GM23248 (cell line): ENCODE measurements around the gene CCDC28B. TPM values are rescaled to one million over a fixed set of nuclear protein-coding genes. Genes with fewer than 3 reads are reported as not detected.

Experiments used
- DNase-seq: peaks from one replicate; pipeline ENCODE4 v3.0.0-alpha.2; 2015
- H2AFZ ChIP-seq: fragments of 200-600 bp; sonication (generic); 2 replicates; pipeline ENCODE4 v1.6.1; 2016; ENCODE audit warnings: antibody characterized with exemption
- H3F3A ChIP-seq: fragments of 200-600 bp; sonication (generic); 2 replicates; pipeline ENCODE4 v1.6.1; 2016; ENCODE audit warnings: mild to moderate bottlenecking, antibody characterized with exemption, mixed run types; ENCODE audit not compliant: insufficient read depth
- H3K27ac ChIP-seq: fragments of 200-600 bp; sonication (generic); 2 replicates; pipeline ENCODE4 v1.5.1; 2016; ENCODE audit warnings: mild to moderate bottlenecking
- H3K27me3 ChIP-seq: fragments of 200-600 bp; sonication (generic); replicated peaks from 2 replicates; pipeline ENCODE4 v1.6.1; 2016; ENCODE audit warnings: mild to moderate bottlenecking; ENCODE audit not compliant: insufficient read depth
- H3K36me3 ChIP-seq: fragments of 200-600 bp; sonication (generic); 2 replicates; pipeline ENCODE4 v1.6.1; 2016; ENCODE audit warnings: low read depth, mild to moderate bottlenecking
- H3K4me1 ChIP-seq: fragments of 200-600 bp; sonication (generic); 2 replicates; pipeline ENCODE4 v1.6.1; 2016; ENCODE audit warnings: mild to moderate bottlenecking; ENCODE audit not compliant: insufficient read depth
- H3K4me2 ChIP-seq: fragments of 200-600 bp; sonication (generic); one replicate; pipeline ENCODE4 v1.6.1; 2016; ENCODE audit warnings: mild to moderate bottlenecking; ENCODE audit not compliant: unreplicated experiment
- H3K4me3 ChIP-seq: fragments of 200-600 bp; sonication (generic); 2 replicates; pipeline ENCODE4 v1.5.1; 2016; ENCODE audit warnings: mild to moderate bottlenecking
- H3K79me2 ChIP-seq: fragments of 200-600 bp; sonication (generic); 2 replicates; pipeline ENCODE4 v1.6.1; 2016; ENCODE audit warnings: mild to moderate bottlenecking; ENCODE audit not compliant: insufficient read depth
- H3K9ac ChIP-seq: fragments of 200-600 bp; sonication (generic); 2 replicates; pipeline ENCODE4 v1.6.1; 2016; ENCODE audit warnings: mild to moderate bottlenecking
- H3K9me2 ChIP-seq: fragments of 200-600 bp; sonication (generic); 2 replicates; pipeline ENCODE4 v1.6.1; 2016; ENCODE audit warnings: mixed run types, mild to moderate bottlenecking, moderate library complexity; ENCODE audit not compliant: insufficient read depth
- H3K9me3 ChIP-seq: fragments of 200-600 bp; sonication (generic); one replicate; pipeline ENCODE4 v1.6.1; 2017; ENCODE audit warnings: low read depth
- H4K20me1 ChIP-seq: fragments of 200-600 bp; sonication (generic); 2 replicates; pipeline ENCODE4 v1.6.0; 2016; ENCODE audit not compliant: insufficient read depth
- EZH2 ChIP-seq: fragments of 200-600 bp; sonication (generic); IDR thresholded peaks from 2 replicates; pipeline ENCODE4 v1.6.1; 2018; ENCODE audit warnings: antibody characterized with exemption, mild to moderate bottlenecking; ENCODE audit not compliant: insufficient read depth, poor library complexity, severe bottlenecking
- EZH2phosphoT487 ChIP-seq: fragments of 200-600 bp; sonication (generic); IDR thresholded peaks from 2 replicates; pipeline ENCODE4 v1.6.1; 2018; ENCODE audit warnings: antibody characterized with exemption, moderate library complexity, mild to moderate bottlenecking, low read depth; ENCODE audit not compliant: insufficient read depth
- WGBS, 2 experiments: methylation state at CpG; one replicate each; pipeline ENCODE4 v1.1.6; 2015 to 2017; ENCODE audit warnings: low lambda C conversion rate in 2 of 2, low coverage in 1 of 2; ENCODE audit errors: missing lambda C conversion rate in 2 of 2; 5-methylcytosine and 5-hydroxymethylcytosine counted together
- in situ Hi-C: fragments of 300-500 bp; cut with MboI; formaldehyde crosslinking; loops from 2 replicates; pipeline ENCODE4 v1.15.0; 2020
- polyA plus RNA-seq: library from polyadenylated mRNA; unstranded; fragments of >200 nt; fragmentation: Nextera tagmentation; extraction: Ambion mirVana; gene quantifications from 2 replicates; pipeline ENCODE4 v1.2.1, GENCODE V29; 2016
- total RNA-seq: library from RNA; depleted of rRNA; stranded (reverse); fragments of >200 nt; shearing (Covaris generic); gene quantifications from 2 replicates; pipeline ENCODE4 v1.2.3, GENCODE V29; 2014

CCDC28B gene
- total and polyA plus RNA-seq, 2 experiments from 2014 or later = 17.7 to 19.7 TPM

DNA sequence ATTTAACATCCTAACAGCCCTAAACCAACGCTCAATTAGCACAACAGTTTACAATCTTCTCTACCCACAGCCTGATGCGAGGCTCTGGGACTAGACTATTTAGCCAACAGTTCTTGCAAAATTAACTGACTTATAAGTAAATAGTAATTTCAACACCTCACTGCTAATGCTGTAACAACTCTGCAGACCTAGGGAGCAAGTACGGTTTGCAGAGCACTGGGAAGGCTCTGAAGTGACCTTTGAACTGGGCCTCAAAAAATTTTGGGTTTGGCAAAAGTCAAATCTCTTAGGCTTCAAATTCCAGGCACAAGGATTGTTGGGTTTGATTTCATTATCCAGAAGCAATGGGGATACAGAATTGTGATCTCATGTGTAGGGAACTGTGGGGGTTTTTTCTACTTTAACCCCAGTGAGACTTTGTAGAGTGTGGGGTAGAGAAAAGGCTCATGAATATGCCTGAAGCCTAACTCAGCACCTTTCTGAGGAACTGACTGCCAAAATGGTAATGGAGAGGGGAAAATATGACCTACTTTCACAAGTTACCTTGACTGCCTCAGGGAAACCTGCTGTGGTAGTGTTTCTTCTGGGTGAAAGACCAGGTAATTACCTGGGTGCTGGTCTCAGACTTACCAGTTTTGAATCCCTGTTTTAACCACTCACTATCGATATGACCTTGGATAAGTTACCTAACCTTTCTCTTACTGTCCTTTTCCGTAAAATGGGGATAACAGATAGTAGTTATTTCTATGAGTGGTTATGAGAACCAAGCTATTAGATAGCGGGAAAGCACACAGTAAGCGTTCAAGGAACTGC lies 21.8 kb upstream of the CCDC28B start:
- H3K27ac ChIP-seq = peak overlapping the region; percentile 99
- H3K4me3 ChIP-seq = peak overlapping the region; percentile 92
- peaks cover 11% of the 10 kb centered on the region; the same call in 1 of the 2 replicates for H3K36me3 ChIP-seq
- H4K20me1 ChIP-seq = no peaks in the 10 kb centered on the region
- H3K79me2 ChIP-seq = peaks cover 36% of the 10 kb centered on the region
- no peaks in the 10 kb centered on the region for H3K9me2 ChIP-seq
- peak overlapping the region; percentile 81 for H3K4me2 ChIP-seq
- 82% methylated on average over 7 of the region's 7 CpGs for WGBS, 2 experiments
- in situ Hi-C loops = no loop called here
- H2AFZ ChIP-seq = peak overlapping the region; percentile 91
- DNase-seq = no peak
- peaks cover 47% of the 10 kb centered on the region for H3F3A ChIP-seq
- H3K9ac ChIP-seq = peak overlapping the region; percentile 99
- no peaks in the 10 kb centered on the region for H3K27me3 ChIP-seq
- H3K4me1 ChIP-seq = peaks cover 19% of the 10 kb centered on the region
- no peaks in the 10 kb centered on the region for H3K9me3 ChIP-seq
- TF ChIP-seq EZH2 (no peak), EZH2phosphoT487 (no peak)

DNA sequence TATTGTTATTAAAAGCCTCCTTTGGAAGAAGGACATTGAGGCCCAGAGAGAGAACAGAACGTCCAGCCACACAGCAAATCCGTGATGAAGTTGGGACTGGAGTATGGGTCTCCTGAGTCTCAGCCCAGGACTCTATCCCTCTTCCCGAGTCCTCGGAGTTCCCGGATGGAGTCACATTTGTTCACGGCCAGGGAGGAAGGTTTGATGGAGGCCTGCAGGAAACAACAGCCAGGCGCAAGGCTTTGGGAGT lies 21.3 kb upstream of the CCDC28B start:
- Histone ChIP-seq H3K4me3 (peak overlapping the region; percentile 92), H3K27ac (peak overlapping the region; percentile 99), H3K27me3 (no peaks in the 10 kb centered on the region), H3K79me2 (peaks cover 41% of the 10 kb centered on the region), H3K9me2 (no peaks in the 10 kb centered on the region), H3F3A (peaks cover 47% of the 10 kb centered on the region), H3K4me1 (peaks cover 24% of the 10 kb centered on the region), H3K9me3 (no peaks in the 10 kb centered on the region), H3K4me2 (peak overlapping the region; percentile 81), H3K9ac (peak overlapping the region; percentile 99), H4K20me1 (no peaks in the 10 kb centered on the region), H2AFZ (peak overlapping the region; percentile 91), H3K36me3 (peaks cover 11% of the 10 kb centered on the region; the same call in 1 of the 2 replicates)
- in situ Hi-C loops = no loop called here
- no peak for DNase-seq
- 13% methylated on average over 7 of the region's 7 CpGs for WGBS, 2 experiments
- no peak for TF ChIP-seq EZH2phosphoT487
- no peak for TF ChIP-seq EZH2

DNA sequence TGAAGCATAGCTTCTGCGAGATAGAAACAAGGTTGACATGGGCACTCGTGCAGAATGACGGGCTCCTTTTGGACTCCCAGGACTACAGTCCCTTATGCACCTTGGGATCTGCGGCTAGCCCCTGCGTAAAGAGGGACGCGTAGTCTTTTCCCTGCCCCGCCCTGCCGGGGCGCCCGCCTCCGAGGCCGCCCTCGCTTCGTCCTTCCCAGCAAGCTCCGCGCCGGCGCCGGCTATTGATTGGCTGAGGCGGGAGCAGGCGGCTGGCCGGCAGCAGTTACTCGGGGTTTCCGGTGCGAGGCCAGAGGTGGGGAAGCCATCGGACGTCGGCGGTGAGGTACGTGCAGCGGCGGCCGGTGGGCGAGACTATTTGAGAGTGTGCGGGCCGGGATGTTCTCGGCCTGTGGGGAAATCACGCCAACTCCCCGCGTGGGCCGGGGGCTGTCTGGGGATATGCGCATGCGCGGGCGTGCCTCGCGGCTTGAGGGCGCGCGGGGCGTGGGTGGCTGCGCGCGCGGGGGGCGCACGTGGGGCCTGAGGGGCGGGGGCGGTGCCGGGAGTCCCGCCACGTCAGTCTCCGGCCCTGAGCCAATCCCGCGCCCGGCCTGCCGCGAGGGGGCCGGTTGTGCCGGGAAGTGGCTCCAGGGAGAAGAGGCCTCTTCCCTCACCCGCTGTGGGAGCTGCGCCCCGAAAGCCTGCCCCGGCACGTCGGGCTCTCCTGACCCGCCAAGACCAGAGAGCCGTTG lies 20.8 kb upstream of the CCDC28B start, which contains the start of gene TXLNA:
TXLNA (plus strand) TSS at position 233 of the 743 bp plus-strand sequence. CDS start 671 bp downstream, outside the sequence.
- Histone ChIP-seq H3K4me2 (peak within 1 kb of the TSS; percentile 99), H3K4me3 (peak within 1 kb of the TSS; percentile 92), H2AFZ (peak within 1 kb of the TSS; percentile 91), H3K79me2 (peaks cover 46% of the 10 kb centered on the region), H3F3A (peaks cover 47% of the 10 kb centered on the region), H4K20me1 (peaks cover under 1% of the 10 kb centered on the region; the same call in 1 of the 2 replicates), H3K9me2 (no peaks in the 10 kb centered on the region), H3K27ac (peak within 1 kb of the TSS; percentile 99), H3K9ac (peak within 1 kb of the TSS; percentile 99), H3K4me1 (peaks cover 27% of the 10 kb centered on the region), H3K9me3 (no peaks in the 10 kb centered on the region), H3K36me3 (peaks cover 11% of the 10 kb centered on the region), H3K27me3 (no peaks in the 10 kb centered on the region)
- 1 to 2% methylated on average over 66 to 69 of the region's 79 CpGs for WGBS, 2 experiments
- DNase-seq = peak; percentile 98
- in situ Hi-C loops = no loop called here
- TF ChIP-seq EZH2 = no peak
- TF ChIP-seq EZH2phosphoT487 = no peak

DNA sequence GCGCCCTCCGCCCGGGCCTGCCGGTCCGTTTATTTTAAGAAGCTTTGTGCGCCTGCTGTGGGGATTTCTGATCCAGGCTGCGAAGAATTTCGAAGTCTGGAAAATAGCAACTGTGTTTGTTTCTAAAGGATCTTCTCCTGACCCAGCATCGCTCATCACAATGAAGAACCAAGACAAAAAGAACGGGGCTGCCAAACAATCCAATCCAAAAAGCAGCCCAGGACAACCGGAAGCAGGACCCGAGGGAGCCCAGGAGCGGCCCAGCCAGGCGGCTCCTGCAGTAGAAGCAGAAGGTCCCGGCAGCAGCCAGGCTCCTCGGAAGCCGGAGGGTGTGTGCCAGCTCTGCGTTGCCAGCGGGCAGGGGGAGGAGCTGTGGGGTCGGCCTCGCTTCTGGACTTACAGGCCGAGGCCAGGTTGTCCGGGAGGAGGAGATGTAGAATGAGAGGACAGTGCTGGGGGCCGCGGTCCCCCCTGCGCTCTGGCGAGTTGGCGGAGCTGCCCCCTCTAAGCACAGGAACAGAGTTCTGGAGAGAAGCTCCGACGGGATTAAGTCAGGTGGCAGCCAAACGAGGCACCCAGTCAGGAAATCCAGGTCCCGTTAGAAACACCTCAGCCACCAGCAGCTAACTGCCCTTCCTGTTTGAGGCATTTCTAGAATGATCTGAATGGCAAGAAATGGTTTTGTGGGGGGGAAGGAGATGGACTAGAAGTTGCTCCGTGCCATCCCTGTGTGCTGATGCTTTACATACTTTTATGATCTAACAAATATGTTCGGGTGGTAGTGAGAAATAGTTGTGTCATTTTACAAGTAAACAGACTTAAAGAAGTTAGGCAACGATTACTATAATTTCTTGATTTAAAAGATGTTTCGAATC lies 20.0 kb upstream of the CCDC28B start:
- H3K9me2 ChIP-seq = no peaks in the 10 kb centered on the region
- 1% methylated on average over 27 to 36 of the region's 36 CpGs for WGBS, 2 experiments
- peaks cover 19% of the 10 kb centered on the region for H3K36me3 ChIP-seq
- H3F3A ChIP-seq = peaks cover 47% of the 10 kb centered on the region
- H3K79me2 ChIP-seq = peaks cover 54% of the 10 kb centered on the region
- no peak for TF ChIP-seq EZH2
- H2AFZ ChIP-seq = peak overlapping the region; percentile 66
- in situ Hi-C loops = no loop called here
- peak overlapping the region; percentile 99 for H3K9ac ChIP-seq
- H3K4me3 ChIP-seq = peak overlapping the region; percentile 92
- DNase-seq = peak; percentile 79
- H3K4me2 ChIP-seq = peak overlapping the region; percentile 99
- no peaks in the 10 kb centered on the region for H3K9me3 ChIP-seq
- H4K20me1 ChIP-seq = peaks cover 5% of the 10 kb centered on the region; the same call in 1 of the 2 replicates
- no peaks in the 10 kb centered on the region for H3K27me3 ChIP-seq
- H3K27ac ChIP-seq = peak overlapping the region; percentile 99
- peaks cover 30% of the 10 kb centered on the region for H3K4me1 ChIP-seq
